HG03575 (cell line): ENCODE measurements around the gene MCRIP2.

ENCODE experiments used
- ATAC-seq: cut with Tn5 transposase; IDR thresholded peaks from one replicate; pipeline ENCODE4 v1.9.1; 2021; ENCODE audit not compliant: unreplicated experiment, insufficient number of reproducible peaks, low FRiP score; ENCODE audit errors: extremely low read depth

Gene MCRIP2

DNA sequence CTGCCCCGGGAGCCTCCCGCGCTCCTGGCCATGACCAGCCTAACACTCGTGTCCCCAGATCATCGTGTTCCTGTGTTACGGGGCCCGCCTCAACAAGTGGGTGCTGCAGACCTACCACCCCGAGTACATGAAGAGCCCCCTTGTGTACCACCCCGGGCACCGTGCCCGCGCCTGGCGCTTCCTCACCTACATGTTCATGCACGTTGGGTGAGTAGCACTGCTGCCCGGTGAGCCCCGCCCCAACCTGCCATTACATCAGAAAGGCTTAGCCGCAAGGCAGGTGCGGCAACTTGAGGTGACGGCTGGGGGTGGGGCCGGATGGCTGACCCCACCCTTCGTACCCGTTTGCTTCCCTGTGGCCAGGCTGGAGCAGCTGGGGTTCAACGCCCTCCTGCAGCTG lies 35.3 kb downstream of the MCRIP2 start:
- ATAC-seq, result no peak

DNA sequence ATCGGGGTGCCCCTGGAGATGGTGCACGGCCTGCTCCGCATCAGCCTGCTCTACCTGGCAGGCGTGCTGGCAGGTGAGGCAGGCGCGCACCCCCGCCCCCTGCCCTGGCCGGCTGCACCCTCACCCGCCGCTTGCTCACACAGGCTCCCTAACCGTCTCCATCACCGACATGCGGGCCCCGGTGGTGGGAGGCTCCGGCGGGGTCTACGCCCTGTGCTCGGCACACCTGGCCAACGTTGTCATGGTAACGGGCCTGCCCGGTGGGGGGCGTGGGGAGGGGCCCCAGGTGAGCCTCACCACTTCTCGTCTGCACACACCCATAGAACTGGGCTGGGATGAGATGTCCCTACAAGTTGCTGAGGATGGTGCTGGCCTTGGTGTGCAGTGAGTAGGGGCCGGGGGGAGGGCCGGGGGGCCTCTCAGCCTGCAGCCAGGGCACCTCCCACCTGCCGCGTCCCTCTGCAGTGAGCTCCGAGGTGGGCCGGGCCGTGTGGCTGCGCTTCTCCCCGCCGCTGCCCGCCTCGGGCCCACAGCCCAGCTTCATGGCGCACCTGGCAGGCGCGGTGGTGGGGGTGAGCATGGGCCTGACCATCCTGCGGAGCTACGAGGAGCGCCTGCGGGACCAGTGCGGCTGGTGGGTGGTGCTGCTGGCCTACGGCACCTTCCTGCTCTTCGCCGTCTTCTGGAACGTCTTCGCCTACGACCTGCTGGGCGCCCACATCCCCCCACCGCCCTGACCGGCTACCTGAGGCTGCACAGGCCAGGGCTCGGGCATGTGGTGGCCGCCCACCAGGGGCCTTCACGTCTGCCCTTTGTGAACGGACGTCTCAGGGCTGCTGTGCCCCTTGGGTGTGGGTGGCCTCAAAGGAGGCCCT lies 35.9 kb downstream of the MCRIP2 start:
- ATAC-seq, result no peak

DNA sequence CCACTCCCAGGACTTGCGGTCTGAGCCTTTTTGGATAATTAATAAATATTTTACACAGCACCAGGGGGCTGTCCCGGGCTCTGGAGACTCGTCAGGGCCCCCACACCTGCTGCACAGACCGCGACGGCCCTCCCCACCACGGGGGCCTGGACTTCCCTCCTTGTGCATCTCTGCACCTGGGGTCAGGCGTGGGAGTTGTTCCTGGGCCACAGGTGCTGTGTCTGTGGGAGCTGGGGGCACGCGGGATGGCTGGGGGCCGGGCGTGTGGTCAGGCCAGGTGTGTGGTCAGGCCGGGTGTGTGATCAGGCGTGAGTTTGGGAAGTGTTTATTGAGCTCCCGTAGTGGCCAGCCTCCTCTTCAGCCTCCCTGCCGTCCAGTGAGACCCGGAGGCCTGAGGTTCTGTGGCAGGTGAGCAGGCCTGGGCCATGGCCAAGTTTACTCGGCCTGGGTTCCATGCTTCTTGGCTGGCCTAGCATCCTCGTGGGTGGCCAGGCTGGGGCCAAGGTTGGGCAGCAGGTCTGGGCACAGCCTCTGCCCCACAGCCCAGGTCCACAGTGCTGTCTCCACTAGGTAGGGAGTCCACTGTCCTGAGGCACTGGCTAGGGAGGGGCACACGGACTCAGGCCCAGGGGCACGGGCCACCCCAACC lies 36.7 kb downstream of the MCRIP2 start:
- no peak for ATAC-seq

DNA sequence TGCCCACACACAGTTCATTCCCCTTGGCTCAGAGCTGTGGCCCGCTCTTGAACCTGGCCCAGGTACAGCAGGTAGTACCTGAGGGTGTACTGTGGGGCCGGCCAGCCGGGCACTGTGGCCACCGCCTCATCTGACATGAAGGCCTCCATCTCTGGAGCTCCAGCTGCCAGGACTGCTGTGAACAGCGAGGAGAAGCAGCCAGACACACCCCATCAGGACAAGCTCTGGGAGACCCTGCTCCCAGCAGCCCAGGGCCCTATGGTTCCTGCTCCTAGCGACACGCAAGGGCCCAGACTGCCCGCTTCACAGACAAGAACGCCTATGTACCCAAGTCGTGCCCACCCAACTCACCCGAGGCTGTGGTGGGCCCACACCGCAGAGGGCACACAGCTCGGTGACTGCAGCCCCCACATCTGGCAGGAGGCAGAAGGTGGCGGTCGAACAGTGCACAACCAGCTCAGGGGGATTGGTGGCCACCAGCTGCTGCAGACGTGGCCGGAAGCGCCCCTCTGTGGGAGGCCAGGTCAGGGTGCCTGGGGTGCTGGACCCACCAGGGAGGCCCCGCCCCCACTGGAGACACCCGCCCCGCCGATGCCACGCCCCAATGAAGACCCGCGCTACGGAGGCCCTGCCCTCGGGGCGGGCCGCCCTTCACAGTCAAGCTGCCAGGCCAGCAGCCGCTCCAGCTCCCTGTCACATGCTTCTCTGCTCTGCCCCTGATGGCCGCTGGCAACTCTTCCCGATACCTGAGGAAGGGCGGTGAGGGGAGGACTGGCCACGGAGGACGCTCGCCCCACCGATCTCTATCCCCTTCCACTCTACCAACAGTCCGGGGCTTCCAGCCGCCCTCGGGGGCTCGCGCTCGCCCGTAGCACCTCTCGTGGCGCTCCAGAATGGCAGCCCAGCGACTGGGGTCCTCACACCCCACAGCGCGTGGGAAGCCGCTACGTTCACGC lies 37.5 kb downstream of the MCRIP2 start:
- no peak for ATAC-seq

GRCh38 chr16:679814-680624 lies 38.4 kb downstream of the MCRIP2 start, which contains the start of gene STUB1:
Gene STUB1 (plus strand): TSS chr16:680410. CDS start chr16:680526, 116 bp downstream.
- ATAC-seq, result no peak

DNA sequence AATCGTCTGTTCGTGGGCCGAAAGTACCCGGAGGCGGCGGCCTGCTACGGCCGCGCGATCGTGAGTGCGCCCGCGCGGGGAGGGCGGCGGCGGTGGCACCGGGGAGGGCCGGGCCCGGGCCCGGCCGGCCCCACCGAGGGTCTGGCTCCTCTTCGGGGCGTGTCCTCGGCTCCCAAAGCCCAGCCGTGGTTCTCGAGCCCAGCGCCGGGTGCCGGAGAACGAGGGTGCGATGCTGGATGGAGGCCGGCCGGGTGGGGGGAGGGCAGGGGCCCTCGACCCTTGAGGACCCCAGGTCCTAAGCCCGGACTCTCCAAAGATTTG lies 39.0 kb downstream of the MCRIP2 start:
- no peak for ATAC-seq

DNA sequence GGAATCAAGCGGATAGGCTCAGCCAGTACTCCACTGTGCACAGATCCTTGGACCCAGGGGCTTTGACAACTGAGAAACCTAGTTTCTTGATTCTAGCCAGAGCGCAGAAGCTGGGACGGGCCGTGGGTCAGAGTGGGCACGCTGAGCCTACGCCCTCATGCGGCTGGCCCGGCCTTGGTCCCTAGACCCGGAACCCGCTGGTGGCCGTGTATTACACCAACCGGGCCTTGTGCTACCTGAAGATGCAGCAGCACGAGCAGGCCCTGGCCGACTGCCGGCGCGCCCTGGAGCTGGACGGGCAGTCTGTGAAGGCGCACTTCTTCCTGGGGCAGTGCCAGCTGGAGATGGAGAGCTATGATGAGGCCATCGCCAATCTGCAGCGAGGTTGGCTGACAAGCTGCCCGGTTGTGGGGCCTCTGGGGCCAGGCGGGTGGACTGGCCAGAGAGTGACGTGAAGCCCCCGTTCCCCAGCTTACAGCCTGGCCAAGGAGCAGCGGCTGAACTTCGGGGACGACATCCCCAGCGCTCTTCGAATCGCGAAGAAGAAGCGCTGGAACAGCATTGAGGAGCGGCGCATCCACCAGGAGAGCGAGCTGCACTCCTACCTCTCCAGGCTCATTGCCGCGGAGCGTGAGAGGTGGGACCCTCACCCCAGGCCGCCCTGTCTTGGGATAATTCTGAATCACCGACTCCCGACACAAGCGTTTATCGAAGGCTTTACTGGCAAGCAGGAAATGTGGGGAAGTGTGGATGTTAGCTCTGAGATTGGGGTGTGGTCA lies 39.5 kb downstream of the MCRIP2 start:
- no peak for ATAC-seq

GRCh38 chr16:681746-682427 lies 40.3 kb downstream of the MCRIP2 start:
- ATAC-seq, result no peak

DNA sequence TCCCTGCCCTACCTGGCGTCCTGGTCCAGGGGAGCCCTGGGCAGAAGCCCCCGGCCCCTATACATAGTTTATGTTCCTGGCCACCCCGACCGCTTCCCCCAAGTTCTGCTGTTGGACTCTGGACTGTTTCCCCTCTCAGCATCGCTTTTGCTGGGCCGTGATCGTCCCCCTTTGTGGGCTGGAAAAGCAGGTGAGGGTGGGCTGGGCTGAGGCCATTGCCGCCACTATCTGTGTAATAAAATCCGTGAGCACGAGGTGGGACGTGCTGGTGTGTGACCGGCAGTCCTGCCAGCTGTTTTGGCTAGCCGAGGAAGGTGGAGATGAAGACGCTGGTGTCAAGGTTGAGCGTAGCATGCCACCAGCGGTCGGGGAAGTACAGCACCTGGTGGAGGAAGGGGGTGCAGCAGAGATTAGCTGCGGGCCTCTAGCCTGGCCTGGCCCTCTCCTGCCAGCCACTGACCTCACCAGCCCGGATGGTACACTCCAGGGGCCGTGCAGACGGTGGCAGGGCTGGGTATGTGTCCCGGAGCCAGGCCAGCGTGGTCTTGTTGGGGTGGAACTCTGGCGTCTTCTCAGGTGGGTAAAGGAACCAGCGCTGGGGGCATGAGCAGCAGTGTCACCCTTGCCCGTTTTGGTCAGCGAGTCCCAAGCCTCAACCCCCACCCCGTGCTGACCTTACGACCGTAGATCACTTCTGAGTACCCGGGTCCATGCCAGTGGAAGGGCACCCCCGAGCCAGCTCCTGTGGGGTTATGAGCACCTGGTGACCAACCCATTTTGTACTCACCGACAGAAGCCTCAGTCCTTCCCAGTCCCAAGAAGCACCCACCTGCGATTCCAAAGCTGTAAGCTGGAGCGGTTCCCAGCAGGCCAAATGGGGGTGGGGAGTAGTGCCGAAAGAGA lies 41.1 kb downstream of the MCRIP2 start:
- no peak for ATAC-seq

DNA sequence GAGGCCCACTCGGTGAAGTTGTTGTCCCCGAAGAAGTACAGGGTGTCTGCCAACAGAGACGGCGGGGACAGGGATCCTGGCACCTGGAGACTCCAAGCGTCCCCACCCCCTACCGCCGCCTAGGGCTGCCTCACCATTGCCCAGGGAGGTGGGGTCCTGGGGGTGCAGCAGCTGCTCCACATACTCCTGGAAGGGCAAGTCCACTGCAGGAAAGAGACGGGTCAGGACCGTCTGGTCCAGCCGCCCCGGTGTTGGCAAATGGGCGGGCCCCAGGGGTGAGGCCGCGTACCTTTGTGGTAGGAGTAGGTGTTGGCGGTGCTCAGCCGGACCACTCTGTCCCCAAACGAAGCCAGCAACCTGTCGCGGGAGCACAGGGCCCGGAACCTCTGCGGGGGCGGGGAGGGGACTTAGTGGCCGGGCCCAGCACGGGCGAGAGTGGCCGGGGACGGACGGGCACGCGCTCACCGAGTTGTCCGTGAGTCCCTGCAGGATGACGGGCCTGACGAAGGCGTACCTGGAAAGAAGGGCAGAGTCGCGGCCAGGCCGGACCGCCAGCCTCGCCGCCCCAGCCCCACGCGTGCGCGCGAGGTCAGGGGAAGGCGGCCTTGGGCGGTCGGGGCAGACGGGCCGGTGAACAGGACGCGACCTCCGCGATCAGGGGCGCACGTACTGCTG lies 41.9 kb downstream of the MCRIP2 start:
- no peak for ATAC-seq

GRCh38 chr16:684071-684794 lies 42.6 kb downstream of the MCRIP2 start, which contains the start of gene JMJD8:
Gene JMJD8 (minus strand): TSS chr16:684334. CDS start chr16:684319, 15 bp downstream.
- ATAC-seq, result no peak

DNA sequence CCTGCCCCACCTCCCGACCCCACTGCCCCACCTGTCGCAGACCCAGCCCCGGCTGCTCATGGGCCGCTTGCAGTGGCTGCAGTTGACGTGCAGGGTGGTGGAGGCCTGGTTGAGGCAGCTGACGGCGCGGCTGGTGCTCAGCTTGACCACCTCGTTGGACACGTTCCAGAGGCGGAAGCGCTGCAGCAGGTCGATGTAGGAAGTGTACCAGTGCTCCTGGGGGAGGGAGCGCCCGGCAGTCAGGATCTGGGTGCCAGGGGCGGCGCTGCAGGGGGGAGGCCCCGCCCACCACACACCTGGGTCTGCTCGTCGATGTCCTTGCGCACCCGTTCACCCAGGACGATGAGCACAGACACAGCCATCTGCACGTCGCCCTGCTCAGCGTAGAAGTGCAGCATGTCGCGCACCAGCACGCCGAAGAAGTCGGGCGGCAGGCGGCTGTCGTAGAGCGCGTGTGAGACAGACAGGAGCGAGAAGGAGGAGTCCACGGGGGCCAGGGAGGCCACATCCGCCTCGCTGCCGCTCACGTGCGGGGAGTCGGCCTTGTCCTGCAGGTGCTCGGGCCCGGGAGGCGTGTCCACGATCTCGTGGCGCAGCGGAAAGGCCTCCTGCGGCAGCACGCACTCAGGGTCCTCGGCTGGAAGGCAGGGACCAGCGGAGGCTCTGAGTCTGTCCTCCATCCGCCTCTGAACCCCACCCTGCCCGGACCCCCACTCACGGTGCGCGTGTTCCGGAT lies 43.5 kb downstream of the MCRIP2 start:
- ATAC-seq, result no peak

DNA sequence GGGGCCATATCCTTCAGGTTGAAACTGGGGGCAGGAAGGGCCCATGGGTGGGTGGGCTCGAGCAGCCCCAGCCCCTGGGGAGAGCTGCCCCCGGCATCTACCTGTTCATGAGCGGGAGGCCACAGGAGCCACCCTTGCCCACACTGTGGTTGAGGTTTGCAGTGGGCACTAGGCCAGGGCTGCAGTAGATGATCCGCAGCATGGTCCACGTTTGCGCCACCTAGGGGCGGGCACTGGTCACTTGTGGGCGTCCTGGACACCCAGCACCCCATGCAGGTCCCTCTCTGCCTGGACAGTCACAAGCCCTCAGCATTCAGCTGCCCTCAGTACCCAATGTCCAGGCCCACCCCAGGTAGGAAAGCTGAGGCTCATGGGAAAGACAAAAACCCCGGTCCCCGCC lies 44.3 kb downstream of the MCRIP2 start:
- ATAC-seq, result no peak

- ATAC-seq, result no peak
Measured at GRCh38 chr16:686459-687260, 45.0 kb downstream of the MCRIP2 start.
